Colonic mucosa (tissue), 4 donors: ENCODE results near the gene MXRA8. TPM values are rescaled to one million over a fixed set of nuclear protein-coding genes. Genes with fewer than 3 reads are reported as not detected.
A peak's percentile ranks its signal among the peaks of the same experiment; 100 is the strongest.

ENCODE experiments used
- DNase-seq: peaks from one replicate; pipeline ENCODE4 v3.0.0-alpha.2; 2020
- H3K27ac ChIP-seq: fragments of 200-600 bp; one replicate; pipeline ENCODE4 v1.8.0; 2021
- H3K27me3 ChIP-seq: fragments of 200-600 bp; one replicate; pipeline ENCODE4 v1.8.0; 2021
- H3K36me3 ChIP-seq: fragments of 200-600 bp; one replicate; pipeline ENCODE4 v1.8.0; 2021
- H3K4me1 ChIP-seq: fragments of 200-600 bp; one replicate; pipeline ENCODE4 v1.8.0; 2021; ENCODE audit warnings: mild to moderate bottlenecking
- H3K4me3 ChIP-seq: fragments of 200-600 bp; one replicate; pipeline ENCODE4 v1.8.0; 2021
- H3K9ac ChIP-seq, 2 donors: one replicate each; pipeline ENCODE4 v1.7.0; 2013; ENCODE audit warnings: control low read depth in 2 of 2, low read depth in 2 of 2, low read length in 2 of 2
- H3K9me3 ChIP-seq: fragments of 200-600 bp; one replicate; pipeline ENCODE4 v1.8.0; 2021
- intact Hi-C: fragments of 100-400 bp; cut with DNase I; formaldehyde crosslinking; loops from one replicate; pipeline ENCODE4 v1.14.1; 2022
- total RNA-seq, 2 donors: library from RNA; stranded (reverse); fragmentation: NEBNext Ultra II Directional in 1 of 2; extraction: Animal tissue kit (Norgen Biotek cat#: 25700) in 1 of 2; gene quantifications; one replicate each; pipeline ENCODE4 v1.2.1, GENCODE V29; 2021
- TF ChIP-seq, protein P1 (sequence below): fragments of 200-600 bp; IDR thresholded peaks from one replicate; pipeline ENCODE4 v1.8.0; 2022; ENCODE audit warnings: antibody characterized with exemption, mild to moderate bottlenecking
- donor health status: healthy.
- donor health status: DM: no; HTN: no; CAD: no.
- donor health status: DM: no; HTN: no; CAD: no.

The MXRA8 gene, protein sequence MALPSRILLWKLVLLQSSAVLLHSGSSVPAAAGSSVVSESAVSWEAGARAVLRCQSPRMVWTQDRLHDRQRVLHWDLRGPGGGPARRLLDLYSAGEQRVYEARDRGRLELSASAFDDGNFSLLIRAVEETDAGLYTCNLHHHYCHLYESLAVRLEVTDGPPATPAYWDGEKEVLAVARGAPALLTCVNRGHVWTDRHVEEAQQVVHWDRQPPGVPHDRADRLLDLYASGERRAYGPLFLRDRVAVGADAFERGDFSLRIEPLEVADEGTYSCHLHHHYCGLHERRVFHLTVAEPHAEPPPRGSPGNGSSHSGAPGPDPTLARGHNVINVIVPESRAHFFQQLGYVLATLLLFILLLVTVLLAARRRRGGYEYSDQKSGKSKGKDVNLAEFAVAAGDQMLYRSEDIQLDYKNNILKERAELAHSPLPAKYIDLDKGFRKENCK
- total RNA-seq = 10 to 100 TPM in 1 of 2 donors, 1 to 10 TPM in 1; 5.9 to 14.0 TPM

DNA sequence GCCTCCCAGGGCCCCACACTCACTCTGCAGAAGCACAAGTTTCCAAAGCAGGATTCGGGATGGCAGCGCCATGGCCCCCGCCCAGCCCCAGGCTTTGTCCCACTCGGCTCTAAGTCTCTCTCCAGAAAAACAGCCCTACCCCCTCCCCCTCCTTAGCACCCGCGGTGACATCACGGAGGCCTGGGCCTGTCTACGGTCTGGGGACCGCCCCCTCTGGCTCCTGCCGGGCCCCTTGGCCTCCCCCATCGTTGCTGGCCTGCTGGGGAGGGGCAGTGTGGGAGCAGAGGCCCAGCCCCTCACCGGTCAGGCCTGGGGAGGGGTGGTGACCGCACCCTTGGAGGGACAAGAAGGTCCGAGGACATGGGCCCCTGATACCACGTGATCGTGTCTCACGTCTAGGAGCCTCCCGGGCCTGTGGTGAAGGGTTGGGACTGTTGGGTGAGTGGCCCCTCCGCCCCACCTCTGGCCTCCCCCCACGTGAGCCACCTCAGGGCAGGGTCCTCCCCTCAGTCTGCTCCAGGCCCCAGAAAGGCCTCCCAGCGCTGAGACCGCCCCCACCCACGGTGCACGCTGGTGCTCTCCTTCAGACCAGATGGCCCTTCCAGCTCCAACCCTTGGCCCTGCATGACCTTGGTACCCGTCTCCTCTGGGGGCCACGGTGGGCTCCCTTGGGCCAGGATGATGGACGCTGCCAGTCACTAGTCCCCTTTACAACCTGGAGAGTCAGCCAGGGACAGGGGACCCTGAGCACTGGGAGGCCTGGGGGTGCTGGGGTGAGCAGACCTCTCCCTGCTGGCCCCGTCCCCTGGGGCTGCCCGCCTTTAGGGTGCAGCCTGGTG, at the start of gene MXRA8:
TSS of gene MXRA8 (minus strand) at position 123 of the 839 bp plus-strand sequence. CDS start at position 72, 51 bp downstream.
- Histone ChIP-seq H3K36me3 (no peaks in the 10 kb centered on the region), H3K4me1 (no peaks in the 10 kb centered on the region), H3K4me3 (peak within 1 kb of the TSS; percentile 31), H3K9me3 (no peaks in the 10 kb centered on the region), H3K27ac (peak within 1 kb of the TSS; percentile 75), H3K27me3 (peaks cover 23% of the 10 kb centered on the region), H3K9ac (peak within 1 kb of the TSS; percentile 61 to 69)
- TF ChIP-seq, protein P1, sequence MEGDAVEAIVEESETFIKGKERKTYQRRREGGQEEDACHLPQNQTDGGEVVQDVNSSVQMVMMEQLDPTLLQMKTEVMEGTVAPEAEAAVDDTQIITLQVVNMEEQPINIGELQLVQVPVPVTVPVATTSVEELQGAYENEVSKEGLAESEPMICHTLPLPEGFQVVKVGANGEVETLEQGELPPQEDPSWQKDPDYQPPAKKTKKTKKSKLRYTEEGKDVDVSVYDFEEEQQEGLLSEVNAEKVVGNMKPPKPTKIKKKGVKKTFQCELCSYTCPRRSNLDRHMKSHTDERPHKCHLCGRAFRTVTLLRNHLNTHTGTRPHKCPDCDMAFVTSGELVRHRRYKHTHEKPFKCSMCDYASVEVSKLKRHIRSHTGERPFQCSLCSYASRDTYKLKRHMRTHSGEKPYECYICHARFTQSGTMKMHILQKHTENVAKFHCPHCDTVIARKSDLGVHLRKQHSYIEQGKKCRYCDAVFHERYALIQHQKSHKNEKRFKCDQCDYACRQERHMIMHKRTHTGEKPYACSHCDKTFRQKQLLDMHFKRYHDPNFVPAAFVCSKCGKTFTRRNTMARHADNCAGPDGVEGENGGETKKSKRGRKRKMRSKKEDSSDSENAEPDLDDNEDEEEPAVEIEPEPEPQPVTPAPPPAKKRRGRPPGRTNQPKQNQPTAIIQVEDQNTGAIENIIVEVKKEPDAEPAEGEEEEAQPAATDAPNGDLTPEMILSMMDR = no peak
- DNase-seq = peak; percentile 67
- intact Hi-C loops = no loop called here

DNA sequence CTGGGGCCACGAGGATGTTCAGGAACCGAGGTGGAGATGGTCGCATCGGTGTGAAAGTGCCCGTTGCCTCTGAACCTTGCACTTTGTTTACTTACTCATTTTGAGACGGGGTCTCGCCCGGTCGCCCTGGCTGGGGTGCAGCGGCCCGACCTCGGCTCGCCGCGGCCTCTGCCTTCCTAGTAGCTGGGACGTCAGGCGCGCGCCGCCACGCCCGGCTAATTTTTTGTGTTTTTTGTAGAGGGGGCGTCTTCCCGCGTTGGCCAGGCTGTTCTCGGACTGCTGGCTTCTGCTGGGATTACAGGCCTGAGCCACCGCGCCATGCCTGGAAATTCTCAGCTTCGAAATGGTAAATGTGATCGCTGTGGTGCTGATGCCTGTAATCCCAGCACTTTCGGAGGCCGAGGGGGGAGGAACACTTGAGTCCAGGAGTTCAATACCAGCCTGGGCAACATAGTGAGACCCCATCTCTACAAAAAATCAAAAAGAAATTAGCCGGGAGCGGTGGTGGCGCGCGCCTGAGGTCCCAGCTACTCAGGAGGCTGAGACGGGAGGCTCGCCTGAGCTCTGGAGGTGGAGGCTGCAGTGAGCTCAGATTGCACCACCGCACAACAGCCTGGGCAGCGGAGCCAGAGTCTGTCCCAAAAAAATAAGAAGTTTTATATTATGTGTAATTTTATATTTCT, 49.4 kb upstream of the MXRA8 start:
- TF ChIP-seq, protein P1 = no peak
- no peaks in the 10 kb centered on the region for H3K36me3 ChIP-seq
- H3K9me3 ChIP-seq = no peaks in the 10 kb centered on the region
- intact Hi-C loops = no loop called here
- peak overlapping the region; percentile 84 to 96 for H3K9ac ChIP-seq
- no peak for DNase-seq
- peak overlapping the region; percentile 78 for H3K27ac ChIP-seq
- peak overlapping the region; percentile 91 for H3K4me3 ChIP-seq
- H3K27me3 ChIP-seq = no peaks in the 10 kb centered on the region
- H3K4me1 ChIP-seq = peaks cover 11% of the 10 kb centered on the region

DNA sequence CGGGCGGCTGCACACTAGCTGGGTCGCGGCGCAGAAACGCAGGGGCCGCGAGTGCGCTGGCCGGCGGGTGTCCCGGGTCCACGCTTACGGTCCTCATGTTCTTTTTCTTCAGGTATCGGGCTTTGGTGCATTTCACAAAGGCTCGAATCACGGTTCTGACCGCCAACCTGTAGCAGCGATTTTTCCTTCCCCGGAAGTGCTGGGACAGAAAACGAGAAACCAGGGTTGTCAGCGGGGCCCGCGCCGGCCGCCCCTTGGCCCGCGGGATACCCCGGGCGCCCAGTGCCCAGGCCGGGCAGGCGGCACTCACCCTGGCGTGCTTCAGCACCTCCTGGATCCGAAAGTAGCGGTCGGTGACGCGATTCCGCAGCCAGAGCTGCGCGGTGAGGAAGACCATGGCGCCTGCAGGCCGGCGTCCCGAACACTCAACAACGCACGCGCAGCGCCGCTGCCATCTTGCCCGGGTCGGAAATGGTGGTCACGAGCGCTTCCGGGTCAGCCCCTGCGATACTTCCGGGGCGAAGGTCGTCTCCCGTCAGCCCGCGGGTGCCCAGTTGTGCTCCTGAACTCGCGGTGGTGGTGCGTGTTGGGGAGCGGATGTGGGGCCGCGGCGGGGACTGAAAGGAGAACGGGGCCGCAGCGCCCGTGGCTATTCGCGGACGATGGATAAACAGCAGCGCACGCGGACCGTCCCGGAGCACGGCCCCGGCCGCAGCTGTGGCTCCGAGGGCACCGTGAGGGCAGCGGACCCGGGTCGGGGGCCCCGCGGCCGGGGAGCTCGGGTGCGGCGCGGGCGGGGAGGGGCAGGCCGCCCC, 48.7 kb upstream of the MXRA8 start, which contains the start of gene MRPL20:
TSS of gene MRPL20 (minus strand) at position 473 of the 815 bp plus-strand sequence. CDS start at position 397, 76 bp downstream.
- no peaks in the 10 kb centered on the region for H3K36me3 ChIP-seq
- intact Hi-C loops = no loop called here
- H3K4me3 ChIP-seq = peak within 1 kb of the TSS; percentile 91
- H3K9ac ChIP-seq = peak within 1 kb of the TSS; percentile 84 to 96
- peak; percentile 96 for DNase-seq
- no peaks in the 10 kb centered on the region for H3K9me3 ChIP-seq
- H3K4me1 ChIP-seq = peaks cover 11% of the 10 kb centered on the region
- H3K27ac ChIP-seq = peak within 1 kb of the TSS; percentile 78
- H3K27me3 ChIP-seq = no peaks in the 10 kb centered on the region
- TF ChIP-seq, protein P1 = no peak

DNA sequence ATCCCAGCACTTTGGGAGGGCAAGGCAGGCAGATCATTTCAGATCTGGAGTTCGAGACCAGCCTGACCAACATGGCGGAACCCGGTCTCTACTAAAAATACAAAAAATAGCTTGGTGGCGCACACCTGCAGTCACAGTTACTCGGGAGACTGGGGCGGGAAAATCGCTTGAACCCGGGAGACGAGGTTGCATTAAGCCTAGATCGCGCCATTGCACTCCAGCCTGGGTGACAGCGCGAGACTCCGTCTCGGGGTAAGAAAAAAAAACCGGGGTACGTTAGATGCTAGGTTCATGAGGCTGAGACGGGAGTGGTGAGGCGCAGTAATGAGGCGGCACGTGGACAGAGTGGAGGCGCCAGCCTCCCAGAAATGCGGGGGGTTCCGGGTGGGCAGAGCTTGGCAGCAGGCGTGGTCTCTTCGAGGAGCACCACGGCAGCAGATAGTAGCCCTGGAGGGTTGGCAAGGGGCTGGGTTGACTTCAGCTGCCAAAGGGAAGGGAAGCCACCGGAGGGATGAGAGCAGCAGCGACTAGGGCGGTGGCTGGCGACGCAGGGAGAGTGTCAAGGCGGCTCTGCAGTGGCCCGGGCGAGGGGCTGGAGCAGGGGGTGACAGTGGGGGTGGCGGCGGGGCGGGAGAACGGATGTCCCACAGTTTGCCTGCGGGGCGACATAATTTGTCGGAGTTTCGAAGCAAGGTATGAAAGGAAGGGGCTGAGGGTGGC, 47.9 kb upstream of the MXRA8 start:
- TF ChIP-seq, protein P1 = no peak
- Histone ChIP-seq H3K4me3 (peak overlapping the region; percentile 91), H3K27ac (peak overlapping the region; percentile 78), H3K36me3 (peaks cover 1% of the 10 kb centered on the region), H3K27me3 (no peaks in the 10 kb centered on the region), H3K4me1 (peaks cover 11% of the 10 kb centered on the region), H3K9ac (peak overlapping the region; percentile 70 to 84), H3K9me3 (no peaks in the 10 kb centered on the region)
- no peak for DNase-seq
- intact Hi-C loops = no loop called here
